ENCODE data around the gene BAG3.

Gene BAG3

GRCh38 chr10:119668461-119668860 is 17.3 kb downstream of the BAG3 start:
- TF ChIP-seq CTCF (IDR thresholded peaks at IDR 0.05; ENCODE audit: control extremely low read depth, extremely low read depth, low read depth, missing control alignments): no peak
- ChIA-PET POLR2A (no interaction called here), CTCF (no interaction called here)
- DNase-seq (ENCODE audit: extremely low spot score): no peak

- POLR2A ChIA-PET: no interaction called here
- DNase-seq (ENCODE audit: extremely low spot score): no peak
- CTCF ChIA-PET: interaction anchor here (0.8 to 1.2 kb wide), 2 partner anchors 12 to 72 kb away, joined by 3 to 4 read pairs; no protein-coding TSS in a partner anchor
- TF ChIP-seq CTCF (IDR thresholded peaks at IDR 0.05; ENCODE audit: control extremely low read depth, extremely low read depth, low read depth, missing control alignments): no peak
These were observed 18.2 kb downstream of the BAG3 start for GRCh38 chr10:119669331-119669730.

- POLR2A ChIA-PET: no interaction called here
These were observed 18.9 kb downstream of the BAG3 start for GRCh38 chr10:119669975-119670640.

GRCh38 chr10:119670717-119671116 is 19.5 kb downstream of the BAG3 start:
- POLR2A ChIA-PET: no interaction called here
- no peak for TF ChIP-seq CTCF (IDR thresholded peaks at IDR 0.05; ENCODE audit: control extremely low read depth, extremely low read depth, low read depth, missing control alignments)
- no peak for DNase-seq (ENCODE audit: extremely low spot score)
- CTCF ChIA-PET: interaction anchor here (1.0 to 4.0 kb wide), 4 partner anchors 9 to 16 kb away, joined by 3 to 23 read pairs (median 4); no protein-coding TSS in a partner anchor

More at GRCh38 chr10:119669975-119670640, 18.9 kb downstream of the BAG3 start:
- DNase-seq (ENCODE audit: extremely low spot score): no peak
- CTCF ChIA-PET: interaction anchor here (1.0 to 4.0 kb wide), 5 partner anchors 8 to 72 kb away, joined by 3 to 23 read pairs (median 4); no protein-coding TSS in a partner anchor
- no peak for TF ChIP-seq CTCF (IDR thresholded peaks at IDR 0.05; ENCODE audit: control extremely low read depth, extremely low read depth, low read depth, missing control alignments)

GRCh38 chr10:119671381-119671780 is 20.2 kb downstream of the BAG3 start:
- no peak for TF ChIP-seq CTCF (IDR thresholded peaks at IDR 0.05; ENCODE audit: control extremely low read depth, extremely low read depth, low read depth, missing control alignments)
- ChIA-PET POLR2A (no interaction called here), CTCF (interaction anchor here (1.0 to 4.0 kb wide), 3 partner anchors 12 to 15 kb away, joined by 3 to 23 read pairs (median 4); no protein-coding TSS in a partner anchor)
- no peak for DNase-seq (ENCODE audit: extremely low spot score)

GRCh38 chr10:119672291-119672690 is 21.1 kb downstream of the BAG3 start:
- DNase-seq (ENCODE audit: extremely low spot score): no peak
- ChIA-PET POLR2A (no interaction called here), CTCF (interaction anchor here (1.1 to 4.0 kb wide), 2 partner anchors 14 to 78 kb away, joined by 3 to 23 read pairs; no protein-coding TSS in a partner anchor)
- no peak for TF ChIP-seq CTCF (IDR thresholded peaks at IDR 0.05; ENCODE audit: control extremely low read depth, extremely low read depth, low read depth, missing control alignments)
